Peyer's patch (tissue), 4 donors: ENCODE results near the gene XPR1.

Experiments
- CTCF ChIP-seq, 6 experiments: fragments of 450-650 bp in 4 of 6; fragments of 200-600 bp in 2 of 6; sonication (generic) in 1 of 6; IDR thresholded peaks; one replicate each; pipeline ENCODE4 v1.5.1; 2017 to 2019; ENCODE audit warnings: antibody characterized with exemption in 6 of 6, mild to moderate bottlenecking in 3 of 6, moderate library complexity in 1 of 6
- POLR2A ChIP-seq, 2 donors: fragments of 450-650 bp; IDR thresholded peaks; one replicate each; pipeline ENCODE4 v1.5.1; 2017; ENCODE audit warnings: antibody characterized with exemption in 2 of 2, mild to moderate bottlenecking in 2 of 2, moderate library complexity in 2 of 2

DNA sequence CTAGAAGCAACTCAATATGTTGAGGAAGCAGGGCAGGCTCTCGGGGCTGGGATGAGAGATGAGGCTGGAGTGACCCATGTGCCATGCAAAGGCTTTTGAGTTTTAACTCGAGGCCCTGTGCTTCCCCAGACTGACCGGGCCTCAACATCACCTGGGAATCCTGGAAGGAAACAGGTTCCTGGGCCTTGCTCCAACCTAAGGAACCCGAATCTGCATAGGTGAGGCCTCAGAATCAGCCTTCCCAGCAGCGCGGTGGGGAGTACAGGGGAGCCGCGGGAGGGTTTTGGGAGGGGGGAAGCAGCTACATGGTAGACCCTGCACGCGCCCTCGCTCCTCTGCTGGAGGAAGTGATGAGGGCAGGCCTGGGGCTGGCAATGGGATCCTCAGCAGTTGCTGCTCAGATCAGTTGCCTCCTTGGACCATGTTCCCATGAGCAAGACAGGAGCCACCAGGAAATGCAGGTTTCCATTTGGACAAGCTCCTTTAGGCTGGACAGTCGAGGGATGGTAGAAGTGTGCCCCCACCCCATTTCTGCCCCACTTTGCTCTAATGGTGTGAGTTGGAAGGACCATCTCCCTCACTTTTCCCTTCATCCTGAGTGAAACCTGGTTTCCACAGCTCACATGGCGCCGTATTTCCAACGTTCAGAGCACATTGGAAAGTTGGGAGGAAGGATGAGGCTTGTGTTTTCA, 276.4 kb downstream of the XPR1 start:
- TF ChIP-seq CTCF (IDR thresholded peaks at IDR 0.05) = no peak
- no peak for TF ChIP-seq POLR2A (IDR thresholded peaks at IDR 0.05)
